DND-41 (cell line): Measurements from ENCODE around the gene FAM25A.

Experiments used
- CTCF ChIP-seq: IDR thresholded peaks from 2 replicates; pipeline ENCODE4 v1.5.1; 2012; ENCODE audit warnings: borderline replicate concordance, low read length, moderate library complexity, mild to moderate bottlenecking; ENCODE audit not compliant: poor library complexity, severe bottlenecking; ENCODE audit errors: extremely low read depth
- EZH2 ChIP-seq: IDR thresholded peaks from 3 replicates; pipeline ENCODE4 v1.6.1; 2012; ENCODE audit warnings: borderline replicate concordance, low read depth, mild to moderate bottlenecking, moderate library complexity, low read length, inconsistent platforms; ENCODE audit not compliant: severe bottlenecking

- TF ChIP-seq CTCF (no peak), EZH2 (no peak)
Measured at GRCh38 chr10:86972613-86973380, 47.3 kb upstream of the FAM25A start.
